ENCODE measurements around the gene EBF4. TPM values are rescaled to one million over a fixed set of nuclear protein-coding genes. Genes with fewer than 3 reads are reported as not detected.

EBF4 gene
- 0.19 and 0.98 TPM in 2 replicates for total RNA-seq

GRCh38 chr20:2692036-2692885 lies at the start of gene EBF4:
Gene EBF4, plus strand, starts transcription at chr20:2692780. Its CDS starts 866 bp downstream, at chr20:2693646.

GRCh38 chr20:2651772-2652723 lies 40.5 kb upstream of the EBF4 start, which contains the start of gene NOP56:
Gene NOP56, plus strand, starts transcription at chr20:2652632. Its CDS starts 29 bp downstream, at chr20:2652661.

DNA sequence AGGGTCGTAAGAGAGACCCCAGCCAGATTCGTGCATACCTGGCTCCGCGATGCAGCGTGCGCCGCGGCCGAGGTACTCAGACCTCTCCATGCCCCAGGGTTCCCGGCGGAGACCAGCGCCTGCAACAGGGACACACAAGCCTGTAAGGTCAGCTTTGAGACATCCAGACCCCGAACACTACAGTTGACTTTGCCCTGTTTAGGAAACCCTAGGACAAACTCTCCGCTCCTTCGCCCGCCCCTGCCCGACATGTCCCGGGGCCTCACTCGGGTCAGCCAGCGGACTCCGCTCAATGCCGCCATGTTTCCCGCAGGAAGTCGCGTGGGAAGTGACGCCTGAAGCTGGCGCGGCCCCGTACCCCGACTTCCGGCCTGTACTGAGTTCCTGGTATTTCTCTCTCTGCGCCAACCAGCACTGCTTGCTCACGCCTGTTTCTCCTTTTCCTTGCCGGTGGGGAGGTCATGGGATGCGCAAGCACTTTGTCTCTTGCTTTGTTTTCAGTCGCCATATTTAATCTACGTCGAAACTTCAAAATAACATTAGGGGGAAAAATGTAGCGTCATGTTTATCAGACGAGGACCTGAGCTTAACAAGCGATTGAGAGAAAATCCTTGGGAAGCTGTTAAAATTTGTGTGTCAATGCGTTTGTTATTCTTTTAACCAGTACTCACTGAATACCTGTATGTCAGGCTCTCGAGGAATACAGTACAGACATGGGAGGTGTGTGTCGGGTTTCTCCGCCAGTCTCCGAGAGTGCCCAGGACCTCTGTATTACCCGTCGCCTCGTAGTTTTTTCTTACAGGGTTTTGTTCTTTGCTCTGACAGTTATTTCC lies 28.5 kb upstream of the EBF4 start, which contains the start of gene IDH3B:
TSS of gene IDH3B (minus strand) at position 330 of the 833 bp plus-strand sequence. CDS start at position 302, 28 bp downstream.

GRCh38 chr20:2800521-2801285 lies 108.1 kb downstream of the EBF4 start, which contains the start of gene CPXM1:
Gene CPXM1, minus strand, starts transcription at chr20:2800627. Its CDS starts 55 bp downstream, at chr20:2800572.

Small RNAs within 50 kb of the gene (small RNA-seq; reads per million reads assigned to genes)
- gene SNORA51, result not detected
- not detected for gene SNORD110
- gene SNORD56, result not detected
- not detected for gene SNORD57
- not detected for gene SNORD86

Other genes starting within 250 kb of the EBF4 start
- gene SNRPB, start 222.0 kb upstream of the EBF4 start, total RNA-seq, result 243 and 259 TPM in 2 replicates
- gene ZNF343, start 183.9 kb upstream of the EBF4 start, total RNA-seq, result 7.4 and 8.2 TPM in 2 replicates
- not detected in 2 replicates for gene TMC2, start 156.2 kb upstream of the EBF4 start, total RNA-seq
- 151 and 166 TPM in 2 replicates for gene NOP56, start 40.1 kb upstream of the EBF4 start, total RNA-seq
- 93.9 and 94.4 TPM in 2 replicates for gene IDH3B, start 28.6 kb upstream of the EBF4 start, total RNA-seq
- gene CPXM1, start 107.8 kb downstream of the EBF4 start, total RNA-seq, result 0.19 and 0.33 TPM in 2 replicates
- not detected in 2 replicates for gene C20orf141, start 122.2 kb downstream of the EBF4 start, total RNA-seq
- not detected in 2 replicates for gene TMEM239, start 123.6 kb downstream of the EBF4 start, total RNA-seq
- gene PCED1A, start 147.9 kb downstream of the EBF4 start, total RNA-seq, result 16.6 and 19.6 TPM in 2 replicates
- gene VPS16, start 148.0 kb downstream of the EBF4 start, total RNA-seq, result 34.6 and 37.6 TPM in 2 replicates
- gene PTPRA, start 180.7 kb downstream of the EBF4 start, total RNA-seq, result 52.8 and 53.9 TPM in 2 replicates

Measured in vein endothelial cell (primary cell).